Stimulated activated naive CD8-positive, alpha-beta T cell treated with anti-CD3 and anti-CD28 coated beads, Interleukin-15, Interleukin-2, amounts not matched to agents 100 ng/mL and 50 ng/mL, for 24 hours (primary cell): Measurements from ENCODE around the gene SUMO2.
"Not testable (repeated sequence)": the region's sequence is repeated elsewhere in the genome, so short reads cannot be mapped to it uniquely, and the experiment has no call there.

Experiments
- H3K27ac Mint-ChIP-seq: one replicate; pipeline ENCODE4 v1.8.0; 2021; ENCODE audit warnings: mild to moderate bottlenecking, mixed read lengths
- H3K27me3 Mint-ChIP-seq: one replicate; pipeline ENCODE4 v1.8.0; 2021; ENCODE audit warnings: mixed read lengths
- H3K36me3 Mint-ChIP-seq: one replicate; pipeline ENCODE4 v1.8.0; 2021; ENCODE audit warnings: low read depth, mixed read lengths
- H3K4me1 Mint-ChIP-seq: one replicate; pipeline ENCODE4 v1.8.0; 2021; ENCODE audit warnings: low read depth, mixed read lengths
- H3K4me3 Mint-ChIP-seq: one replicate; pipeline ENCODE4 v1.8.0; 2021; ENCODE audit warnings: mild to moderate bottlenecking, mixed read lengths
- H3K9me3 Mint-ChIP-seq: one replicate; pipeline ENCODE4 v1.8.0; 2021; ENCODE audit warnings: mixed read lengths

SUMO2 gene

DNA sequence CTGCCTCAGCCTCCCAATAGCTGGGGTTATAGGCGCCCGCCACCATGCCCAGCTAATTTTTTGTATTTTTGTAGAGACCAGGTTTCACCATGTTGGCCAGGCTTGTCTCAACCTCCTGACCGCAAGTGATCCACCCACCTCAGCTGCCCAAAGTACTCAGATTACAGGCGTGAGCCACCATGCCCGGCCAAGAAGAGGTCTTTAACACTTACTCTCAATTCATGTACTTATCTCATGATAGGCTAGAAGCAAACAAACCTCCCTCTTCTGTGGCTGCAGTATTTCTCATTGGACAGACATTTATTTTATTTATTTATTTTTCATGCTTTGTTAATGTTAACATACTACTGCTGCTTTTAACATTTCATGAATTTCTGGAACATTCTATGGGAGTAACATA, 44.2 kb downstream of the SUMO2 start:
- Mint-ChIP-seq H3K27me3 (no peaks in the 10 kb centered on the region), H3K27ac (no peak overlapping the region), H3K36me3 (peaks cover 44% of the 10 kb centered on the region), H3K4me3 (no peak overlapping the region), H3K9me3 (no peaks in the 10 kb centered on the region), H3K4me1 (peaks cover 8% of the 10 kb centered on the region)

DNA sequence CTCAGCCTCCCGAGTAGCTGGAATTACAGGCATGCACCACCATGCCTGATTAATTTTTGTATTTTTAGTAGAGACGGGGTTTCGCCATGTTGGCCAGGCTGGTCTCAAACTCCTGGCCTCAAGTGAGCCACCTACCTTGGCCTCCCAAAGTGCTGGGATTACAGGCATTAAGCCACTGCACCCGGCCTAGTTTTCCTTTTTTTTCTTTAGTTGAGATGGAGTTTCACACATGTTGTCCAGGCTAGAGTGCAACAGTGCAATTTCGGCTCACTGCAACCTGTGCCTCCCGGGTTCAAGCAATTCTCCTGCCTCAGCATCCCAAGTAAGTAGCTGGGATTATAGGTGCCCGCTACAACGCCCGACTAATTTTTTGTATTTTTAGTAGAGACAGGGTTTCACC, 45.0 kb downstream of the SUMO2 start:
- H3K4me3 Mint-ChIP-seq, H3K27ac Mint-ChIP-seq, H3K4me1 Mint-ChIP-seq, H3K9me3 Mint-ChIP-seq, H3K27me3 Mint-ChIP-seq: not testable (repeated sequence)
- peaks cover 44% of the 10 kb centered on the region for H3K36me3 Mint-ChIP-seq

DNA sequence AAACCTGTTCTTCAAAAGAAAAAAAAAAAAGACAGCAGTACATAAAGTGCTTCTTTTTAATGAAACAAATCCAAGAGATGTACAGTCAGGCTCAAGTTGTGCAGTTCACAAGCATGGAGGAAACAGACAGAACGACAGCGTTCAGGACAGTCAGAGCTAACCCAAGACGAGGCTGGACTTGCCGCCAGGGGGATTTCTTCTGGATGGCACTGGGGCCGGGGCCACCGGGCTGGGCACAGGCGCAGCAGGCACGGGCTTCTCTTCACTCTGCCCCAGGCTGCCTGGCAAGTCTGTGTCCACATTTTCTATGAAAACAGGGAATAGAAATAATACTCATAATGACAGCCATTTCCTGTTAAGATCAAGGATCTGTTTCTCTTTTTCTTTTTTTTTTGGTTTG, 46.8 kb downstream of the SUMO2 start:
- Mint-ChIP-seq H3K27ac (peak overlapping the region; percentile 24), H3K4me3 (no peak overlapping the region), H3K27me3 (no peaks in the 10 kb centered on the region), H3K9me3 (no peaks in the 10 kb centered on the region), H3K36me3 (peaks cover 39% of the 10 kb centered on the region), H3K4me1 (peaks cover 6% of the 10 kb centered on the region)

DNA sequence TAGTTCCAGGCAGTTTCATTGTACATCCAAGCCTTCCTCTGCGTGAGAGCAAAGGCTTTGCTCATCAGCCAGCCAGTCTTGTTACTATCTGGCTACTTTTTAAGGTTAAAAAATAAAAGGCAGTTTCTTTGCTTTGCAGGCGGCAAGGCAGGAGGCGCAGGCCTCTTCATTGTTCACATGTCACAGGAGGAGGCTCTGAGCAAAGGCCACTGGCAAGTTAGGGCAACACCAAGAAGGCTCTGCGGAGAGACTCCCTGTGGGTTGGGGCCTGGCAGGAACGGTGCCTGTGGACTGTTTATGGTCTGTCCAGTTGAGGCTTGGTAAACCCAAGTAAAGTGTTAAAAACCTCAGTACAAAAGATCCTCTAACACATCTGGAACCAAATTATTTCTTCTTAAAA, 47.3 kb downstream of the SUMO2 start:
- H3K4me1 Mint-ChIP-seq = peaks cover 8% of the 10 kb centered on the region
- H3K4me3 Mint-ChIP-seq = no peak overlapping the region
- no peaks in the 10 kb centered on the region for H3K27me3 Mint-ChIP-seq
- no peaks in the 10 kb centered on the region for H3K9me3 Mint-ChIP-seq
- H3K36me3 Mint-ChIP-seq = peaks cover 38% of the 10 kb centered on the region
- peak overlapping the region; percentile 24 for H3K27ac Mint-ChIP-seq

DNA sequence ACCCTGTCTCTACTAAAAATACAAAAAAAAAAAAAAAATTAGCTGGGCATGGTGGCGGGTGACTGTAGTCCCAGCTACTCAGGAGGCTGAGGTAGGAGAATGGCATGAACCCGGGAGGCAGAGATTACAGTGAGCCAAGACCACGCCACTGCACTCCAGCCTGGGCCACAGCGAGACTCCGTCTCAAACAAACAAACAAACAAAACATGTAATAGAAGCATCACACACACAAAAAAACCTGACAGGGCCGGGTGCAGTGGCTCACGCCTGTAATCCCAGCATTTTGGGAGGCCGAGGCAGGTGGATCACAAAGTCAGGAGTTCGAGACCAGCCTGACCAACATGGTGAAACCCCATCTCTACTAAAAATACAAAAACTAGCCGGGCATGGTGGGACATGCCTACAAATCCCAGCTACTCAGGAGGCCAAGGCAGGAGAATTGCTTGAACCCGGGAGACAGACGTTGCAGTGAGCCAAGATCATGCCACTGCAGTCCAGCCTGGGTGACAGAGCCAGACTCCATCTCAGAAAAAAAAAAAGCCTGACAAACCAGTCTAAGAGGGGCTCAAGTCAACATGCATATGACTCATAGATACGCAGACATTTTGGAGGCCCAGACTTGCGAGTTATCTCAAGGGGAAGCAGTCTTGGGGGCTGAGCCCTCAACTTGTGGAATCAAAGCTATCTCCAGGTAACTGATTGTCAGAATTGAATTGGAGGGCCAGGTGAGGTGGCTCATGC, 49.0 kb downstream of the SUMO2 start:
- not testable (repeated sequence) for H3K27ac Mint-ChIP-seq, H3K4me3 Mint-ChIP-seq, H3K27me3 Mint-ChIP-seq, H3K9me3 Mint-ChIP-seq
- peaks cover 15% of the 10 kb centered on the region for H3K4me1 Mint-ChIP-seq
- H3K36me3 Mint-ChIP-seq = peaks cover 30% of the 10 kb centered on the region

DNA sequence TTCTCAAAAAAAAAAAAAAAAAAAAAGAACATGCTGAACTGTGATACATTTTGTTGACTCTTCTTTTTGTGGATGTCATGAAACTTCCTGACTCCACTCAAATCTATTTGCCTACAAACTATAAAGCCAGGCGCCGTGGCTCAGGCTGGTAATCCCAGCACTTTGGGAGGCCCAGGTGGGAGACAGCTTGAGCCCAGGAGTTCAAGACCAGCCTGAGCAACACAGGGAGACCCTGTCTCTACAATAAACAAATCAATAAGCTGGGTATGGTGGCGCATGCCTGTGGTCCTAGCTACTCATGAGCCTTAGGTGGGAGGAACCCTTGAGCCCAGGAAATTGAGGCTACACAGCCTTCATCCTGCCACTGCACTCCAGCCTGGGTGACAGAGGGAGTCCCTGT, 49.8 kb downstream of the SUMO2 start:
- Mint-ChIP-seq H3K27me3 (no peaks in the 10 kb centered on the region), H3K4me3 (no peak overlapping the region), H3K9me3 (no peaks in the 10 kb centered on the region), H3K27ac (no peak overlapping the region), H3K36me3 (peaks cover 30% of the 10 kb centered on the region), H3K4me1 (peaks cover 15% of the 10 kb centered on the region)

DNA sequence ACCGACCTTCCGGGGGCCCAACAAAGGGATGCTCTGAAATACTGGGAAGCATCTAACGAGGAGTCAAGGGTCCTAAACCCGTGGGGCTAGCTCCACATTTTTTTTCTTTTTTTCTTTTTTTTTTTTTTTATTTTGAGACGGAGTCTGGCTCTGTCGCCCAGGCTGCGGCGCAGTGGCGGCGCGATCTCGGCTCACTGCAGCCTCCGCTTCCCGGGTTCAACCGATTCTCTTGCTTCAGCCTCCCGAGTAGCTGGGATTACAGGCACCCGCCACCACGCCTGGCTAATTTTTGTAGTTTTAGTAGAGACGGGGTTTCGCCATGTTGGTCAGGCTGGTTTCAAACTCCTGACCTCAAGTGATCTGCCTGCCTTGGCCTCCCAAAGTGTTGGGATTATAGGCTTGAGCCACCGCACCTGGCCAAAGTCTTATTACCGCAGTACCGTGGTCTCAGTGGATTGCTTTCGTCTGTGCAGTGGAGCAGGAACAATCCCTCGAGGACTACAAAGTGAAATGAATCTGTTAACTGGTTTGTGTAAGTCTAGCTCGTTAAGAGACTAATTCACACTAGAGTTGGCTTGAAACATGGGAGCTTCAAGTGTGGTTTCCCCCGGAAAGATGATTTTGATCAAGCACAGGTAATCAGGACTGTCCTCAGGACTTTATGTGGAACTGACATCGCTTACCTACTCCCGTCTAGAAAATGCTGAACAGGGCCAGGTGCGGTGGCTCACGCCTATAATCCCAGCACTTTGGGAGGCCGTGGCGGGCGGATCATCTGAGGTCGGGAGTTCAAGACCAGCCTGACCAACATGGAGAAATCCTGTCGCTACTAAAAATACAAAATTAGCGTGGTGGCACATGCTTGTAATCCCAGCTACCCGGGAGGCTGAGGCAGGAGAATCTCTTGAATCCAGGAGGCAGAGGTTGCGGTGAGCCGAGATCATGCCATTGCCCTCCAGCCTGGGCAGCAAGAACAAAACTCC, 50.5 kb downstream of the SUMO2 start:
- Mint-ChIP-seq H3K4me1 (peaks cover 15% of the 10 kb centered on the region), H3K27ac (peak overlapping the region; percentile 91), H3K4me3 (peak overlapping the region; percentile 87), H3K36me3 (peaks cover 30% of the 10 kb centered on the region)
- H3K27me3 Mint-ChIP-seq, H3K9me3 Mint-ChIP-seq: not testable (repeated sequence)

DNA sequence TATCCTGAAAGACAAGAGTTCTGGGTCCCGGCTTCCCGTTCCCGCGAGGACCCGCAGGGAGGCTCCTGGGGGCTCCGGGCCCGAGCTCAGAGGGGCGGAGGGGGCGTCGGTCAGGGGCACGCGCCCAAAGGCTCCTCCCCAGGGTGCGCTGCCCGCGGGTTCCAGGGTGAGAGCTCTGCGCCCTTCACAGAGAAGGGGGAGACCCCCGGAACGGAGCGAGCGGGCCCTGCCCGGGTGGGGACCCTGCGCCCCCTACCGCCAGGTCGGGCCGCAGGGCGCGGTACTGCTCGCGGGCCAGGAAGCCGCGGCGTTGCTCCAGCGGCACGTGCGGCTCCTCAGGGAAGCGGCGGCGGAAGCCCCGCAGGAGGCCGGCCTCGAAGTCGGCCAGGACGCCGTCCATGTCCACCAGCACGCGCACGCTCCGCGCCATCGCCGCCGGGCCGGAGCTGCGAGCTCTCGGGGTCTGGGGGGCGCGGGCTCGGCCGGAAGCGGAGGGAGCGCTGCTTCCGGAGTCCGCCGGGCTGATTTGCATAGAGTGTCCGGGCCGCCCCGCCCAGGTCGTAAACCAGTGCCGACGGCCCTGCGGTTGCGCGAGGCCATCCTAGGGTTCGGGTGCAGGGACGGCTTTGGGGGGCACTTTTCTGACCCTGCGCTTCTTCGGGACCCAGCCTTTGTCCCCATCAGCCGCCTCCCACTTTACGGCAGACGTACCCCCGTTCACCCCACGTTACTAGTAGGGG, 51.3 kb downstream of the SUMO2 start, which contains the start of gene NT5C:
Gene NT5C (minus strand): TSS at position 465 of the 740 bp plus-strand sequence. CDS start 35 bp downstream, at position 430.
- peak within 1 kb of the TSS; percentile 87 for H3K4me3 Mint-ChIP-seq
- H3K4me1 Mint-ChIP-seq = peaks cover 16% of the 10 kb centered on the region
- peaks cover 26% of the 10 kb centered on the region for H3K36me3 Mint-ChIP-seq
- H3K9me3 Mint-ChIP-seq = no peaks in the 10 kb centered on the region
- no peaks in the 10 kb centered on the region for H3K27me3 Mint-ChIP-seq
- peak within 1 kb of the TSS; percentile 91 for H3K27ac Mint-ChIP-seq

DNA sequence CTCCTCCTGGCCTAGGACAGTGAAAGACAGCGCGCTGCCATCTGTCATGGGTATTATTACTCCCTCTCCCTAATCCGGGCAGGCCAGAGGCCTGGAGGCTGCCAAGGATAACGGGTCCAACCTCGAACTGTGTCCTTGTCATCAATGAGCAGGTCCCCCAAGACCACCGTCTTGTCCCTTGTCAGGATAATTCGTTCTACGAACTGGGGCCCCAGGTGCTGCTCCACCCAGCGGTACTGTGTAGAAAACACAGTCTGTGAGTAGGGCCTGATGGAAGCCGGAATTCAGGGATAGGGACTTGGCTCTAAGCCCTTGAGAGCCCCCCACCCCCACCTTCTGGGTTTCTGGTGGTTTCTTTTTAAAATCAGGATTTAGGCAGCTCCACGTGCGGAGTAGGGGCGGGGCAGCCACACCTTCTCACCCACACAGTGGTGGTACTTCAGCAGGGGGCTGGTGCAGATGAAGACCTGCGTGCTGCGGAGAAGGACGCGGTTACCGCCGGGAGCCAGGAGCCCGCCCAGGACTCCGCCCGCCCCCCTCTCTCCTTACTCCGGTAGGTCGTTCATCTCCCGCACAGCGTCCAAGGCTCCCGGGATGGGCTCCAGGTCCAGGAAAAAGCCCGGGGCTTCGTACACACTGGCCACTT, 52.0 kb downstream of the SUMO2 start:
- Mint-ChIP-seq H3K9me3 (no peaks in the 10 kb centered on the region), H3K36me3 (peaks cover 20% of the 10 kb centered on the region), H3K27ac (peak overlapping the region; percentile 84), H3K27me3 (no peaks in the 10 kb centered on the region), H3K4me3 (peak overlapping the region; percentile 87), H3K4me1 (peaks cover 23% of the 10 kb centered on the region)

DNA sequence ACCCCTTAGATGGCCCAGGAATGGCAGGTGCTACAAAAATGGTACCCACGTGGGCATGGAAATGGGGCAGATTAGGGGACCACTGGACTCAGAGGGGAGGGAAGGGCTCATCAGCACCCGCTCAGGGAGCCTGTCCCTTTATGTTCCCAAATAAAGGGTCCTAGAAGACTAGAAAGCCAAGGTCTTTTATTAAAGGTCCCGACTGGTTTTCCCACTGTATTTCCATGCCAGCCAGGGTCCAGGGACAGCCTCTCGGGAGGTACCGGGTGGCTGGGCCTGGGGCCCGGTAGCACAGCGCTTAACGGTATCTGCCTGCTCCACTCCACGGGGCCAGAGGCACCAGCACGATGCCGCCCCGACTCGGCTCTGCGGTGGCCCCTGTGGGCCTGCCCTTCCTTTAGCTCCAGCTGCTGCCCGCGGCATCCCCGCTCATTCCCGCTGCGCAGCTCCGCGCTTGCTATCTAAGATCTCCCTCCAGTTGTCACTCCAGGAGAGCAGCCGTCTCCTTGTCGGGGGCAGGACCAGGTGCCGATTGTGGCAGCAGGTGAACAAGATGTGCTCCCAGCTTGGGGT, 52.6 kb downstream of the SUMO2 start:
- H3K9me3 Mint-ChIP-seq = no peaks in the 10 kb centered on the region
- no peaks in the 10 kb centered on the region for H3K27me3 Mint-ChIP-seq
- H3K36me3 Mint-ChIP-seq = peaks cover 18% of the 10 kb centered on the region
- peak overlapping the region; percentile 84 for H3K27ac Mint-ChIP-seq
- peak overlapping the region; percentile 87 for H3K4me3 Mint-ChIP-seq
- H3K4me1 Mint-ChIP-seq = peaks cover 26% of the 10 kb centered on the region

DNA sequence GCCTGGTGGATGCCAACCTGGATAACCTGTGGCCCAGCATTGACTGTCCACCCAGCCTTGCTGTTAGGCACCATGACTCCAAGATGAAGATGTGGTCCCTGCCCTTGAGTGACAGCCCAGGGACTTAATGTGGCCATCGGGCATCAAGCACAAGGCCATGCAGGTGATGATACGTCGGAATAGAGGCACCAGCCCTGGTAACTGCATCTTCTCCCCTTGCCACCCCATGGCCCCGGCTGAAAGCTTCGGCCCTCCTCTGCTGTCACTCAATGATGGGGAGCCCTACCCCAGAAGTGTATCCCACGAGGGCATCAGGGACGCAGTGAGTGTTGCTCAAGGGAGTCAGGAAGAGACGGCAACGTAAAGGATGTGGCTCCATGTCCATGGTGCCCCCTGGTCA, 53.2 kb downstream of the SUMO2 start:
- H3K36me3 Mint-ChIP-seq = peaks cover 14% of the 10 kb centered on the region
- peaks cover 32% of the 10 kb centered on the region for H3K4me1 Mint-ChIP-seq
- no peaks in the 10 kb centered on the region for H3K27me3 Mint-ChIP-seq
- no peaks in the 10 kb centered on the region for H3K9me3 Mint-ChIP-seq
- peak overlapping the region; percentile 60 for H3K4me3 Mint-ChIP-seq
- H3K27ac Mint-ChIP-seq = peak overlapping the region; percentile 31

DNA sequence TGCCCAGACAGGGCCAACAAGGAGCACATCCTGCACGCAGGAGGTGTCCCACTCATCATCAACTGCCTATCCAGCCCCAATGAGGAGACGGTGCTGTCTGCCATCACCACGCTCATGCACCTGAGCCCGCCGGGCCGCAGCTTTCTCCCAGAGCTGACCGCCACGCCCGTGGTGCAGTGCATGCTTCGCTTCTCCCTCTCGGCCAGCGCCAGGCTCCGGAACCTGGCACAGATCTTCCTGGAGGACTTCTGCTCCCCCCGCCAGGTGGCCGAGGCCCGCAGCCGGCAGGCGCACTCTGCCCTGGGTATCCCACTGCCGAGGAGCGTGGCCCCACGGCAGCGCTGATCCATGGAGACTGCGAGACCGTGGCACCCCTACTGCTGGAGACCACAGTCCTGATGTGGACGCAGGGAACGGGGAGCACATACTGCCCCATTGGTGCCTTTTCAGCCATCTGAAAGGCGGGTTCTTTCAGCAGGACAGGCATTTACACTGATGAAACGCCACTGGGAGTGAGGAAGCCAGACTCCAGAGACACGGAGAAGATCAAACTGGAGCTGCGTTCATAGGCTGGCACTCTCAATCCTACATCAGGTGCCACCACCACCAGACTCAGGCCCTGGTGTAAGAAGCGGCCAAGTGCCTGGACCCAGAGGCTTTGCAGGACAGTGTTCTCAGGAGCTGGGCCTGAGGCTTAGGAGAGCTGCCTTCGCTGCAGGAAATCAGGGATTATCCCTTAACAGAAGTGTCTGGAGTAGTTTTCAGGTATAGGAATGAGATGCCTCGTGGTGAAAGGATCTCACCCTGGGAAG, 53.9 kb downstream of the SUMO2 start:
- H3K36me3 Mint-ChIP-seq = peaks cover 14% of the 10 kb centered on the region
- peak overlapping the region; percentile 47 for H3K4me3 Mint-ChIP-seq
- H3K9me3 Mint-ChIP-seq = no peaks in the 10 kb centered on the region
- peaks cover 39% of the 10 kb centered on the region for H3K4me1 Mint-ChIP-seq
- no peaks in the 10 kb centered on the region for H3K27me3 Mint-ChIP-seq
- no peak overlapping the region for H3K27ac Mint-ChIP-seq

DNA sequence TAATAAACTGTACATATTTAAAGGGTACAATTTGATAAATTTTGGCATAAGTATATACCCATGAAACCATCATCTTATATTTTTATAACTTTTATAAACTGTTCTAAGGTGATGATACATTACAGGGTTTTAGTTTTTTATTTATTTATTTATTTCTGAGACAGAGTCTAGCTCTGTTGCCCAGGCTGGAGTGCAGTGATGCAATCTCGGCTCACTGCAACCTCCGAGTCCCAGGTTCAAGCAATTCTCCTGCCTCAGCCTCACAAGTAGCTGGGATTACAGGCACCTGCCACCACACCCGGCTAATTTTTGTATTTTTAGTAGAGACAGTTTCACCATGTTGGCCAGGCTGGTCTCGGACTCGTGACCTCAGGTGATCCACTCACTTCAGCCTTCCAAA, 54.8 kb downstream of the SUMO2 start:
- Mint-ChIP-seq H3K4me1 (peaks cover 44% of the 10 kb centered on the region), H3K36me3 (peaks cover 14% of the 10 kb centered on the region)
- H3K27me3 Mint-ChIP-seq, H3K9me3 Mint-ChIP-seq, H3K27ac Mint-ChIP-seq, H3K4me3 Mint-ChIP-seq: not testable (repeated sequence)
